Sigmoid colon (tissue), 7 donors: ENCODE results near the gene ARGFX. TPM values are rescaled to one million over a fixed set of nuclear protein-coding genes. Genes with fewer than 3 reads are reported as not detected.
A peak's percentile ranks its signal among the peaks of the same experiment; 100 is the strongest.

ENCODE experiments used
- DNase-seq: peaks from one replicate; pipeline ENCODE4 v3.0.0-alpha.2; 2019
- H3K27ac ChIP-seq, 4 donors: fragments of 200-600 bp; sonication (generic); one replicate each; pipeline ENCODE4 v1.5.1; 2016 to 2019; ENCODE audit warnings: mild to moderate bottlenecking in 1 of 4
- H3K27me3 ChIP-seq, 3 donors: fragments of 200-600 bp; sonication (generic); one replicate each; pipeline ENCODE4 v1.5.1; 2019; ENCODE audit warnings: mild to moderate bottlenecking in 1 of 3
- H3K36me3 ChIP-seq, 4 donors: fragments of 200-600 bp; sonication (generic); one replicate each; pipeline ENCODE4 v1.5.1; 2016 to 2019
- H3K4me1 ChIP-seq, 4 donors: fragments of 200-600 bp; sonication (generic); one replicate each; pipeline ENCODE4 v1.5.1; 2017 to 2019
- H3K4me3 ChIP-seq, 4 donors: fragments of 200-600 bp; sonication (generic); one replicate each; pipeline ENCODE4 v1.5.1; 2017 to 2019; ENCODE audit warnings: mild to moderate bottlenecking in 2 of 4, moderate library complexity in 1 of 4
- H3K9me3 ChIP-seq, 4 donors: fragments of 200-600 bp in 3 of 4; sonication (generic) in 3 of 4; one replicate each; pipeline versions ENCODE4 v1.5.1 to v1.6.1; 2013 to 2019
- EP300 ChIP-seq, 4 donors: sonication (generic); formaldehyde crosslinking; IDR thresholded peaks; one replicate each; pipeline ENCODE4 v1.6.1; 2017; ENCODE audit warnings: antibody characterized with exemption in 4 of 4
- POLR2A ChIP-seq, 2 donors: fragments of 450-650 bp; IDR thresholded peaks; one replicate each; pipeline ENCODE4 v1.6.1; 2016; ENCODE audit warnings: antibody characterized with exemption in 2 of 2, mild to moderate bottlenecking in 2 of 2, moderate library complexity in 2 of 2
- POLR2AphosphoS5 ChIP-seq, 4 donors: sonication (generic); formaldehyde crosslinking; IDR thresholded peaks; one replicate each; pipeline ENCODE4 v1.6.1; 2017; ENCODE audit warnings: antibody characterized with exemption in 4 of 4
- whole genome bisulfite sequencing, 2 donors: extraction: QIAGEN DNeasy Blood & Tissue Kit; methylation state at CpG; one replicate each; pipeline ENCODE4 v1.1.7; 2013; 5-methylcytosine and 5-hydroxymethylcytosine counted together
- intact Hi-C: fragments of 100-400 bp; cut with DNase I; formaldehyde crosslinking; loops from one replicate; pipeline ENCODE4 v1.15.1; 2023
- polyA plus RNA-seq, 3 donors: library from polyadenylated mRNA; stranded (reverse); fragments of 200-250 nt; gene quantifications; one replicate each; pipeline ENCODE4 v1.2.3, GENCODE V29; 2013
- total RNA-seq, 4 donors: library from RNA; depleted of rRNA; stranded (reverse); fragments of >200 nt; gene quantifications; one replicate each; pipeline ENCODE4 v1.1.0, GENCODE V29; 2016
- TF ChIP-seq, protein P1 (sequence below), 4 experiments: fragments of 450-650 bp in 3 of 4; fragments of 200-600 bp in 1 of 4; IDR thresholded peaks; one replicate each; pipeline ENCODE4 v1.5.1; 2016 to 2019; ENCODE audit warnings: antibody characterized with exemption in 4 of 4, mild to moderate bottlenecking in 3 of 4, moderate library complexity in 2 of 4
- donor health status: healthy with polysubstance abuse.
- donor health status: Bipolar disorder and iron deficiency.
- donor health status: healthy.

ARGFX gene
- total and polyA plus RNA-seq, 7 donors = not detected

DNA sequence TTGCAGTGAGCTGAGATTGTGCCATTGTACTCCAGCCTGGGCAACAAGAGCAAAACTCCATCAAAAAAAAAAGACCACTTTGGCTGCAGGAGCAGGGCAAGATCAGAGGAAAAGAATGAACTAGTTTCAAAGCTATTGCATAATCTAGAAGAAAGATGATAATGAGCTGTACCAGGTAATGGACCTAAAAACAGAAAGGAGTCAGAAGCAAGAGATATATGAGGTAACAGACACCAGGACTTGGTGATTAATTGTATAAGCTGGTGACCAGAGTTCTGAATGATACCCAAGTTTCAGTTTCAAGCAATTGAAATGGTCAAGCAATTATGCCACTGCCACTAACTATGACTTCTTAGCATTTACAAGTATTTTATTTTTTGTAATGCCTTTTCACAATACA is 24.8 kb upstream of the ARGFX start:
- no peak for DNase-seq
- Histone ChIP-seq H3K27ac (no peak overlapping the region), H3K4me3 (no peak overlapping the region), H3K36me3 (no peaks in the 10 kb centered on the region), H3K9me3 (no peaks in the 10 kb centered on the region), H3K4me1 (peaks cover 0 to 11% (median 9%) of the 10 kb centered on the region in 4 donors), H3K27me3 (no peaks in the 10 kb centered on the region)
- TF ChIP-seq, protein P1, sequence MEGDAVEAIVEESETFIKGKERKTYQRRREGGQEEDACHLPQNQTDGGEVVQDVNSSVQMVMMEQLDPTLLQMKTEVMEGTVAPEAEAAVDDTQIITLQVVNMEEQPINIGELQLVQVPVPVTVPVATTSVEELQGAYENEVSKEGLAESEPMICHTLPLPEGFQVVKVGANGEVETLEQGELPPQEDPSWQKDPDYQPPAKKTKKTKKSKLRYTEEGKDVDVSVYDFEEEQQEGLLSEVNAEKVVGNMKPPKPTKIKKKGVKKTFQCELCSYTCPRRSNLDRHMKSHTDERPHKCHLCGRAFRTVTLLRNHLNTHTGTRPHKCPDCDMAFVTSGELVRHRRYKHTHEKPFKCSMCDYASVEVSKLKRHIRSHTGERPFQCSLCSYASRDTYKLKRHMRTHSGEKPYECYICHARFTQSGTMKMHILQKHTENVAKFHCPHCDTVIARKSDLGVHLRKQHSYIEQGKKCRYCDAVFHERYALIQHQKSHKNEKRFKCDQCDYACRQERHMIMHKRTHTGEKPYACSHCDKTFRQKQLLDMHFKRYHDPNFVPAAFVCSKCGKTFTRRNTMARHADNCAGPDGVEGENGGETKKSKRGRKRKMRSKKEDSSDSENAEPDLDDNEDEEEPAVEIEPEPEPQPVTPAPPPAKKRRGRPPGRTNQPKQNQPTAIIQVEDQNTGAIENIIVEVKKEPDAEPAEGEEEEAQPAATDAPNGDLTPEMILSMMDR (IDR thresholded peaks at IDR 0.05) = no peak
- TF ChIP-seq POLR2A (IDR thresholded peaks at IDR 0.05) (no peak), POLR2AphosphoS5 (IDR thresholded peaks at IDR 0.05) (no peak), EP300 (IDR thresholded peaks at IDR 0.05) (no peak)
- intact Hi-C loops = loop anchor here (10.0 kb wide), 2 partner anchors 812 to 842 kb away; partner anchors contain the start of genes FAM162A and MIX23

DNA sequence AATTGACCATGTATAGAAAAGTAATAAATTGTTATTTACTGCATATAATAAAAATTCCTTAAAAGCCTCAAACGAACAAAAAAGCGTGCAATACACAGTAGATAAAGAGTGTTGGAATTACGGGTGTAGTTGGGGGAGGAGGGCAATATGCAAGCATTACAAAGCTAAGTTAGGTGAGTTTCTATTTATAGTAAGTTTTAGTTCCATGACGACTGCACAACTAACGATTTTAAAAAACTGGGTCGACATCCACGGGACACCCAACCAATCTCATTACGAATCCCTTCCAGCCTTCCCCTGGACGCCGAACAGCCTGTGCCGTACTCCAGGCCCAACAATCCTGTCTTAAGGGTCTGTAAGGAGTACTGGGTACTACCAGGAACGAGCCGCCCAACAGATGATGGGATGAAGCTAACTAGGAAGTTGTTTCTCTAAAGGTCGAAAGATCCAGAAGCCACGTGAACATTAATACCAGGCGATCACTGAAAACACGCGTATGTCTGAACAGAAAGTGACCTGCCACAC is 22.6 kb upstream of the ARGFX start:
- Histone ChIP-seq H3K4me3 (peak overlapping the region; percentile 29 to 61 (median 54)), H3K36me3 (no peaks in the 10 kb centered on the region), H3K9me3 (no peaks in the 10 kb centered on the region), H3K27ac (peak overlapping the region in 1 of 4 donors; percentile 77), H3K27me3 (no peaks in the 10 kb centered on the region), H3K4me1 (peaks cover 0 to 11% (median 9%) of the 10 kb centered on the region in 4 donors)
- DNase-seq = no peak
- 2 to 5% methylated on average over 18 of the region's 18 CpGs for WGBS, 2 donors
- intact Hi-C loops = loop anchor here (5.0 to 10.0 kb wide), 4 partner anchors 107 to 840 kb away; partner anchors contain the start of genes FAM162A and MIX23
- TF ChIP-seq EP300 (IDR thresholded peaks at IDR 0.05) (no peak), POLR2AphosphoS5 (IDR thresholded peaks at IDR 0.05) (no peak), POLR2A (IDR thresholded peaks at IDR 0.05) (no peak)
- TF ChIP-seq, protein P1 (IDR thresholded peaks at IDR 0.05) = no peak

DNA sequence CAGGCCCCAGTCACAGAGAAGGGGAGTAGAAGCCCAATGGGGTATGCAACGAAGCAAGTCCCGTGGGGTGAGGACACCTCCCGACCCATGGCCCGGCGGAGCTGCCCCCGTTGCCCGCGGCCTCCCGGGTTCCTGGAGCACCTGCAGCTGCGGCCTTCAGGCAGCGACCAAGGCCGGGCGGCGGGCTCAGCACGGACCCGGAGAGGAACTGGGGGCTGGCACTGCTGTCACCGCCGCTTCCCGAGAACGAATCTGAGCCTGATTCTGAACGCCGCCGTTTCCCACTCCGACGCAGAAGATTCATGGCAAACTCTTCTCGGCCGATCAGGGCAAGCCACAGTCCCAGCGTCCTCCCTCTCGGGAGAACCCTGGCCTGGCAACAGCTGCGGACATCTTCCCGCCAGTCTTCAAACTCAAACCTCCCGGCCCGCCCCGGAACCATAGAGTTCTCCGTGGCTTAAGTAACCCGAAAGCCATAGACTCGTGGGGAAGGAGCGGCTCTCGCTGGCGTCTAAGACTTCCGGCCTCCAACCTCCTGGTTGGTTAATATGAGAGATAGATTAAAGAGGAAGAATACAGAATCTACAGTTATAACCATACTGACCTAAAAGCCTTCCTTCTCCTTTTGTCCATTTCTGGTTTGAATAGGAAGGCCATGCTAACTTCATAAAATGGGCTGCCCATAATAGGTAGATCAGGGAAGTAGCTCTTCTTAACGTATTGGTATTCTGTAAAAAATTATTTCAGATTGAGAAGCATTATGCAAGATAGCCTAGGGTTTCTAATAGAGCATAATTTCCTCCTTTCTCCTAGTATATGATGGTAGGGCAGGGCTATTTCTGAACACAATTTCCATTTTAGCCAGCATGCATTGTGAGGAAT is 21.9 kb upstream of the ARGFX start, which contains the start of gene POLQ:
Gene POLQ, minus strand, starts transcription at position 415 of the 882 bp plus-strand sequence. Its CDS starts 111 bp downstream, at position 304.
- WGBS, 2 donors = 0% methylated on average over 42 of the region's 42 CpGs
- H3K27me3 ChIP-seq = no peaks in the 10 kb centered on the region
- DNase-seq = peak; percentile 92
- no peaks in the 10 kb centered on the region for H3K9me3 ChIP-seq
- H3K36me3 ChIP-seq = no peaks in the 10 kb centered on the region
- H3K4me3 ChIP-seq = peak within 1 kb of the TSS; percentile 29 to 61 (median 54)
- intact Hi-C loops = loop anchor here (2.0 to 10.0 kb wide), 5 partner anchors 106 to 1133 kb away; partner anchors contain the start of genes FAM162A and MIX23
- peak within 1 kb of the TSS; percentile 76 to 84 (median 78) for H3K27ac ChIP-seq
- TF ChIP-seq, protein P1 (IDR thresholded peaks at IDR 0.05) = no peak
- peak in 1 of 4 donors; percentile 1 for TF ChIP-seq EP300 (IDR thresholded peaks at IDR 0.05)
- TF ChIP-seq POLR2AphosphoS5 (IDR thresholded peaks at IDR 0.05) = peak in 3 of 4 donors; percentile 35 to 68 (median 42)
- H3K4me1 ChIP-seq = peaks cover 0 to 11% (median 9%) of the 10 kb centered on the region in 4 donors

DNA sequence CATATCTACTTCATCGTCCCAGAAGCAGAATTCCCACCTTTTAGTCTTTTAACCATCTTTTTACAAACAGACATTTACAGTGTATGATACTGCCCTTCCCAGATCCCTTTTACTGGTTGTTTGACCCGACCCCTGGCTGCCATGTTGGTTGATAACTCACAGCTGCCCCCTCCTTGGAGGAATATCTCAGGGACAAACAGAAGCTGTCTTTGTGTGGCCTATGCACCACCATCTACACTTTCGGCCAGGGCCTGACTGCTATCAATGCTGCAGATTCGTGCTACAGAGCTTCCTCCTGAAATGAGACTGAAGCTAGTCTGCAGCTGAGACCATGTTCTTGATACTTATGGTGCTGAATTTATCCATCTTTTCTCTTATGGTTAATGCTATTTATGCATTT is 15.4 kb upstream of the ARGFX start:
- H3K4me3 ChIP-seq = peak overlapping the region in 1 of 4 donors; percentile 4
- no peaks in the 10 kb centered on the region for H3K36me3 ChIP-seq
- intact Hi-C loops = no loop called here
- H3K4me1 ChIP-seq = no peaks in the 10 kb centered on the region
- no peak for DNase-seq
- 55 to 60% methylated on average over 4 of the region's 4 CpGs for WGBS, 2 donors
- no peak overlapping the region for H3K27ac ChIP-seq
- no peaks in the 10 kb centered on the region for H3K9me3 ChIP-seq
- H3K27me3 ChIP-seq = no peaks in the 10 kb centered on the region
- TF ChIP-seq POLR2A (IDR thresholded peaks at IDR 0.05) = no peak
- no peak for TF ChIP-seq EP300 (IDR thresholded peaks at IDR 0.05)
- TF ChIP-seq, protein P1 (IDR thresholded peaks at IDR 0.05) = no peak
- TF ChIP-seq POLR2AphosphoS5 (IDR thresholded peaks at IDR 0.05) = no peak
